ENCODE measurements around the gene DAPP1.

DNA sequence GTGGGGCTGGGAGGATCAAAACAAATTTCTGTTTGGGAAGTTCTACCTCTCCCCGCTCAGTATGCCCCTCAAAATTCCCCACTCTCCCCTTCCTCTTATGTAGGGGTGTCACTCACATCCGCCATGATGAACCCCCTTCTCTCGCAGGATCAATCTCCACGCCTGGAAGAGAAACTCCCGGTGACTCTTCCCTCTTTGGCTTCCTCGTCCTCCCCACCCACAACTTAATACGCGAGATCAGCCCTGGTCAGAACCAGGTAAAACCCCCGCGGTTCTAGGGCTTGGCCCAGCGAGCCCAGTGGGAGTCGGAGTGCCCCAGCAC lies 77.2 kb downstream of the DAPP1 start:
- TF ChIP-seq, protein P1, sequence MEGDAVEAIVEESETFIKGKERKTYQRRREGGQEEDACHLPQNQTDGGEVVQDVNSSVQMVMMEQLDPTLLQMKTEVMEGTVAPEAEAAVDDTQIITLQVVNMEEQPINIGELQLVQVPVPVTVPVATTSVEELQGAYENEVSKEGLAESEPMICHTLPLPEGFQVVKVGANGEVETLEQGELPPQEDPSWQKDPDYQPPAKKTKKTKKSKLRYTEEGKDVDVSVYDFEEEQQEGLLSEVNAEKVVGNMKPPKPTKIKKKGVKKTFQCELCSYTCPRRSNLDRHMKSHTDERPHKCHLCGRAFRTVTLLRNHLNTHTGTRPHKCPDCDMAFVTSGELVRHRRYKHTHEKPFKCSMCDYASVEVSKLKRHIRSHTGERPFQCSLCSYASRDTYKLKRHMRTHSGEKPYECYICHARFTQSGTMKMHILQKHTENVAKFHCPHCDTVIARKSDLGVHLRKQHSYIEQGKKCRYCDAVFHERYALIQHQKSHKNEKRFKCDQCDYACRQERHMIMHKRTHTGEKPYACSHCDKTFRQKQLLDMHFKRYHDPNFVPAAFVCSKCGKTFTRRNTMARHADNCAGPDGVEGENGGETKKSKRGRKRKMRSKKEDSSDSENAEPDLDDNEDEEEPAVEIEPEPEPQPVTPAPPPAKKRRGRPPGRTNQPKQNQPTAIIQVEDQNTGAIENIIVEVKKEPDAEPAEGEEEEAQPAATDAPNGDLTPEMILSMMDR (conservative IDR thresholded peaks at IDR 0.05), result no peak
- TF ChIP-seq ZFX (IDR thresholded peaks at IDR 0.05), result no peak
